HG02588 (cell line): ENCODE results near the gene FBXL17.

ENCODE experiments used
- ATAC-seq: cut with Tn5 transposase; IDR thresholded peaks from one replicate; pipeline ENCODE4 v1.9.1; 2021; ENCODE audit warnings: mild to moderate bottlenecking, moderate library complexity; ENCODE audit not compliant: unreplicated experiment

The FBXL17 gene

DNA sequence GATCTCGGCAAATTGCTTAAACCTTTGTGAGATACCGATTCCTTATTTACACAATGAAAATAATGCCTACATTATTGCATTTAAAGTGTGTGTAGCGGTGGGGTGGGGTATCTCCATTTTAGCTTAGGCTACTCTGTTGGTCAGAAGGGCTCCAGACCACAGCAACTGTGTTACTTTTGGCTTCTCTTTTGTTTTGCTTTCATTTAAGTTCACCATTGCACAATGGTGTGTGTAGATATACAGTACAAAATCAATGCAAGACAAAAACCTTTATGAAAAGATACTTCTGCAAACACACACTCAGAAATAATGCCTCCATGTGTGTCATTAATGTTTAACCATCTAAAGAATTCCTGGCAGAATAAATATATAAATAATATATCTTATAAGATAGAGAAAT lies 279.4 kb downstream of the FBXL17 start:
- no peak for ATAC-seq

DNA sequence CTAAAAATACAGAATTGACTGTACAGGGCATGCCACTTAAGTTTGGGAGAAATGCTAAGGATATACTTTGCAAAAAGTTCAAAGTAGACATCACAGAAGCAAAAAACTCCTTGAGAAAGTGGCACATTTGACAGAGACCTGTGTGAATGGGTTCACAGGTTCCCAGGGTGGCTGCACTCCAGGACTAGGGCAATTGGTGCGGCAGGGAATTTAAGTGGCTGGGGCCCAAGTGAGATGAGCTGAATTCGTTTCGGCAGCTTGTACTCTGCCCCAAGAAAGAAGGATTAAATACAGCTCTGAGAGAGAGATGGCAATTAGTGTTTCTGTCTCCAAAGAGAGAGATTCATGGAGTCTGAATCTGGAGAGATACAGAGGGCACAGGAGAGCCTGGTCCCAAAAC lies 280.1 kb downstream of the FBXL17 start:
- ATAC-seq: no peak

- ATAC-seq: no peak
Measured at GRCh38 chr5:108101130-108101529, 280.8 kb downstream of the FBXL17 start.

DNA sequence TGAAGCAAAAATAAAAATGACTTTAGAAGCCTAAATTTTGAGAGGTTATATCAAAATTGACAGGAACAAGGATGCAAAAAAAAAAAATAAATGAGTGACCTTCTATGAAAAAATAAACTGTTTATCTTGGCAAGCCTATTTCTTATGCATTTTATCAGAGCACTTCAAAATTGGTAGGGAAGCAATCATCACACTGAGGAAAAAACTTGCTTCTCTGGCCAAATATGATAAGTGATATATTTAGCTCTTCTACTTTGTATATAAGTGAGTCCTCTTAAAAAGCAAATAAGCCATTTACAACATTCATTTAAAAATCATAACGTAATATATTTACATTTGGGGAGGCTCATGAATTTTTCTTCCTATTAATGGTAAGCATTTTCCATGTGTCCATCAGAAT lies 287.1 kb downstream of the FBXL17 start:
- no peak for ATAC-seq

DNA sequence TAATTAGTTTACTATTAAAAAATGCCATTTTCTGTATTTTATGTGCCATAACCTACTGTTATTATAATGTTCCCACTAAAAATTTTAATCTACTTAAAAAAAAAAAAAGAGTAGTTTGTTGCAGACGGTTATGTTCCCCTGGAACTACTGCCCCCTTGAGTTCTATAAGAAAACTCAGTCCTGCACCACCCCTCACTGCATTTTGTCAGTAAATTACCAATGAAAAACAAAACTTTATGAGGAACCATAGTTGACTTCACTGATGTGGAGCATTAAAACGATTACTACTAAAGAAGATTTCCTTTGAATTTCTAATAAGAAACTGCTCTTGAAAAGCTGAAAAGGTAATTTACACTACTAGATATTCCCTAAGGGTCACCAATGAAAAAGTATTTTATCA lies 288.7 kb downstream of the FBXL17 start:
- ATAC-seq: no peak

- no peak for ATAC-seq
Measured at GRCh38 chr5:108090946-108091345, 291.0 kb downstream of the FBXL17 start.

DNA sequence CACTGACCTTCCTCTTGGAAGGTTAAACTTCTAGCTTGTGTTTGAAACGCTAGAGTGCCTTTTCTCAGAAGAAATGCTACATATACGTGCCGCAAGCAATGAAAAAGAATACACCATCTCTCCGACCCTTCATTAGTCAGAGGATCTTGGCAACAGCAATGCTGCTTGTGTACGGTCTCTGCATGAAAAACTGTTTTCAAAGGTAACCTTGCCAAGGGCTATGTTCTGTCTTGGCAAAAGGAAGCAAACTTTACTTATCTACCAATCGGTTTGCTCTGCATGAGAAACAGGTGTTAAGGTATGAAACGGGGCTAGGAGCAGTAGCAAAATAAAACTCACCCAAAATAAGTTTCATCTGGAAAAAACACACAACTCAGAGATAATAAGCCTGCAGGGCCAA lies 297.8 kb downstream of the FBXL17 start:
- ATAC-seq: no peak

DNA sequence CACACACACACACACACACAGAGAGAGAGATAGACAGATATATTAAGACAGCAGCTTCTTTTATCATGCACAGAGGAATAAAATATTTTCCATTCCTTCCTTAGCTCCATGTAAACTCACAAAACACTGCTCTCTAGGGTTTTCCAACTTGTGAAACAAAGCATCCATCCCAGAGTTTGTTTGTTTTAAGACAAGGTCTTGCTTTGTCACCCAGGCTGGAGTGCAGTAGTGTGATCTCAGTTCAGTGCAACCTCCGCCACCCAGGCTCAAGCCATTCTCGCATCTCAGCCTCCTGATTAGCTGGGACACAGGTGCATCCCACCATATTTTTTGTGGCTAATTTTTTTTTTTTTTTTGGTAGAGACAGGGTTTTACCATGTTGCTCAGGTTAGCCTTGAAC lies 298.7 kb downstream of the FBXL17 start:
- ATAC-seq: no peak

DNA sequence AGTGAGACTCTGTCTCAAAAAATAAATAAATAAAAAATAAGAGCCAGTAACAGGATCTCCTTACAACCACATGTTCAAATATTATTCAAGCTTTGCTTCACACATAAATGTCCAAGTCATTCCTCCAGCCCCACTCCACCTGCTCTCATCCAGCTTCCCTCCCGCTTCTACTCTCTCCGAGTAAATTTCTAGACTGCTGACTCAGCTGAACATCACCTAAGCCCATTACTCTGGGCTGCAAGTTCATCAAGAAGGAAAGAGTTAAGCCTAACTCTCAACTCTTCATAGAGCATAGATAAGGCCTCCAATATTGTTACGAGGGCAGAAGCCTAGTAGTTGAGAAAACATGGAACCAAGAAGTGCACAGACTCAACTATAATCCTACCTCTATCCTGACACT lies 300.2 kb downstream of the FBXL17 start:
- ATAC-seq: no peak

- no peak for ATAC-seq
Measured at GRCh38 chr5:108079753-108080152, 302.1 kb downstream of the FBXL17 start.

DNA sequence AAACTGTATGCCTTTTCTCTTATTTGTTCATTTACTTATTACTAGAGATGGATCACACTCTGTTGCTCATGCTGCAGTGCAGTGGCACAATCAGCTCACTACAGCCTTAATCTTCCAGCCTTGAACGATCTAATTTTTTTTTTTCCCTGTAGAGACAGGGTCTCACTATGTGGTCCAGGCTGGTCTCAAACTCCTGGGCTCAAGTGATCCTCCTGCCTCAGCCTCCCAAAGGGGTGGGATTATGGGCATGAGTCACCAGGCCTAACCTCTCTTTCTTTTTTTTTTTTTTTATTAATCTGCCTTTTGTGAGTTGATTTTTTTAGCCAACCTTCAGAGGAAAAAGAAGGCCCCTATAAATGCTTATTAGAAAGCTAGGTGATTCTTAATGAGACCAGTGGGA lies 303.0 kb downstream of the FBXL17 start:
- ATAC-seq: no peak

DNA sequence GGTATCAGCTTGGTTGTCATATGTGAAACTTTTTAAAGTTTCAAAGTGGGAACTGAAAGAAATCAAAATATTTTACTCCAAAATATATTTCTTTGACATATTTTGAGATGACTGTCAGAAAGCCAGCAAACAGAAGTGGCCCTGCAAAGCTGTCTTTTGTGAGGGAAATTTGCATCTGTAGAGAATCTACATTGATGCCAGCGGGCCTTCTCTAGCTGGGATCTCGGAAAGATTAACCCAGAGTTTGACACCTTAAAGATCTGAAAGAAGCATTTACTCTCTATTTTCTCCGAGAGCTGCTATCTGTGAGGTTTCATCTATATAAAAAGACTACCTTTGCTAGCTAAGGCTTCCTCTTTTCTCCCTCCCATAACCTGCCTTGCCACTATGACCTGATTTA lies 303.6 kb downstream of the FBXL17 start:
- no peak for ATAC-seq

DNA sequence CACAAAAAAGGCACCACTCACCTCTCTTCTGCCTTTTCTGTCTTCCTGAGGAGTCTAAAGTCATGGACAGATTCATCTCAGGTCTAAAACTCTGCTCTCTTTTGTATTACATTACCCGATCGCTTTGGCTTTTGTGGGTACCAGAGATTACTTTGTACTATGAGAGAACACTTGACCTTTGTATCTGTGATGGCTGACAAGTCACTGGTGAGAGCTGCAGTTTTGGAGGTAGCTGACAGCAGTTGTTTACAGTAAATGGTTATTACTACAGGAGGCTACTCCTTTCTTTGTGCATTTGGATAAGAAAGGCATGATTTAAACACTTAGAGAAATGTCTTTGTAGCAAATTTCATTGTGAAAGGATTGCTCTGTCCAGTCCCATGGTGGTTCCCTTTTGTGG lies 307.3 kb downstream of the FBXL17 start:
- ATAC-seq: no peak

- no peak for ATAC-seq
Measured at GRCh38 chr5:108064302-108064701, 317.6 kb downstream of the FBXL17 start.

DNA sequence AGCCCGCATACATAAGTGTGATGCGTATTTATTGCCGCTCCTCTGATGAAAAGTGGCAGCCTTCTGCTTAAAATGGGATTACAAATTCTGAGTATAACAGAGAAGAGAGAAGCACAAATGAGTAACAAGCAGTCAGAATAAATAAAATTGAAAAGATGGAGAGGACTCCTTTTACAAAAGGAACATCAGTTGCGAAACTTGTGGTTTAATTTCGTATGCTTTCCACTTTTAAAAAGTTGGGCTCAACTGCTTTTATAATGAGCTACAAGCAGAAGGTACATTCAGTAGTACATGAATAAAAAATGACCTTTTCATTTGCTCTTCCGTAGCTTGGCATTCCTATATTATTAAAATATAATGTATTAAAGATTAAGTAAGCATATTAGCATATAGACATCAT lies 320.0 kb downstream of the FBXL17 start:
- no peak for ATAC-seq

DNA sequence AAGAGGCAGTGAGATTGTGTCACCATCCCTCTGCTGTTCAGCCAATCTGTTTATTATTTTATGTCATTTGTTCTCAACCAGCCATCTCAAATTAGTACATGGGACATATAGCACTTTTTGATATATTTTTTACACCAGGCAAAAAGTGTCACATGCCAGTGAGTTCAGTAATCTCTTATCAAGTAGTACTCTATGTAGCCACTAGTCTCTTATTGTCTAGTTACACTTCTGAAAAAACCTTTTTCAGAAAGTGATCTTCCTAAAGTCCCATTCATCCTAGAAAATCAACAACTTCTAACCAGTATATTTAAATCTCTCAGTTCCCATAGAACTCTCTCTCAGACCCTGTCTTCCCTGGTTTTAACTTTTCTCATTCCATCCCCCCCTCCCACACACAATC lies 321.6 kb downstream of the FBXL17 start:
- ATAC-seq: no peak

DNA sequence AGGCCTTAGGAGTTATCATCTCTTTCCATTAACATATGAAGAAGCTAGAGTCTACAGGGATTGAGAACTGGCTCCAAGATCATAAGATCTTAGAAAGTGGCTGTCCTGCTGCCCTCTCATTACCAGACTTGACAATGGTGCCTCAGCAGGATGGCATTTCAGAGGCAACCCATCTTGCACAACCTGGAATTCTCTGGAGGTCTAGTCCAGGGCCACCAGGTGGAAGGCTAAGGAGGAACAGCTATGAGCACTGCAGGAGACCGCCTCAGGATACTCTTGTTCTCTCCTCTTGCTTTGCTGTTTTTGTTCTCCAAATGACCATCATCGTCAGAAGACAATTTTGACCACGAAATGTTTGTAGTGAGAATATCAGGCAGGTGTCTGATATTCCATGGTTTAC lies 322.6 kb downstream of the FBXL17 start:
- ATAC-seq: no peak

DNA sequence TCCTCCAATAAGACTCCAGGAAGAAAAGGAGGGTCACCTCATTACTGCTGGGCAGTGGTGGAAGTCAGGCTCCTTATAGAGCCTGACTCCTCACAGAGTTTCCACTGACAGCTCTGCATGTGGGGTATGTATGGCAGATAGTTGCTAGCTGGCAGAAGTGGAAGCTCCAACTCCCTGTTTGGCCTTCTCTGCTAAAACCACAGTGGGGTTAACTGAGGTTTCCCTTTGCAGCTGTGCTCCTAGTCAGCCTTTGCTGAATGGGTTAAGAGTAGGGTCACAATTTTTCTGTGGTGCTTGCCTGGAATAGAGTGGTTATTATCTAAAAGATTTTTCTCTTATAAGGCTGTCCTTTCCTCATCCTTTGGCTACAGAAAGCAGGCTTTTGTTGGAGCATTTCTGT lies 327.5 kb downstream of the FBXL17 start:
- ATAC-seq: no peak

DNA sequence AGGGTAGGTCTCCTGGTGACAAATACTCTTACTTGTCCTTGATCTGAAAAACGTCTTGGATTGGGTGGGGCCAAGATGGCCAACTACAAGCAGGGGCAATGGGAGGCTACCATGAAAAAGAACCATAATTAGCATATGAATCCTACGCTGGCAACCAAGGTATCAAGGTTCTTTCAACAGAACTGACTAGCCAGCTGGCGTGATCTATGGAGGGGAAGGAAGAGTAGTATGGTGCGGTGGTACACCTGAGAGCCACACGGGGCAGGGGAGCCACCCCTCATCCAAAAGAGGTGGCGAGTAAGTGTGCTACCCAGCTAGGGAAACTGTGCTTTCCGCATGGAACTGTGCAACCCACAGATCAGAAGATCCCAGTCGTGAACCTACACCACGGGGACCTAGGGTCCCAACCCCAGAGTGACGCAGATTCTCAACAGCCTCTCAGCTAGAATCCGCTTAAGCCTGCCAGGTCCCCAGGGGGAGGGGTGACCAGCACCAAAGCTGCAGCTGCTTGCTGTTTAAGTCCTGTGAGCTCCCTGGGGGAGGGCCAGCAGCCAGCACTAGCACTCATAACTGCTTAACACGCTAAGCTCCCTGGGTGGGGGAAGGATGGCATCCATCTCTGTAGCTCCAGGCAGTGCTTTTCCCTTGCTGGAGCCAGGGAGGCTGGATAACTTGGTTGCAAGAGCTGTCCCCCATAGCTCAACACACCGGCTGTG lies 334.8 kb downstream of the FBXL17 start:
- ATAC-seq: no peak

- no peak for ATAC-seq
Measured at GRCh38 chr5:108036482-108036881, 345.4 kb downstream of the FBXL17 start.

DNA sequence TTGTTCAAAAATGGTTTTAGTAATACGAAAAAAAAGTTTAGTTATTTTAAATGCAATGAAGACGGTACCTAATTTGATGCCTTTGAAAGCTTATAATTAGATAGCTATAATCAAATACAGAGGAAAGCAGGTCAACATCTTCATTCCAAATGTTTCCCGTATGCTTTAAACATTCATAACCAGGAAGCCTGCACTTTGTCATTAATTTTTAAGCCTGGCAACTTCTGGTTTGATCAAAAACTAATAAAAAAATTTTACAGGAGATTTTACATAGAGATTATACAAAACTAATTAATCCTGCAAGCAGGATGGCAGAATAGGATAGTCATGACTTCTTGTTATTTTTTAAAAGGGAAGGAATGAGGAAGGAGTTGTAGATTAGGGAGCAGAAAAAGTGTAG lies 353.0 kb downstream of the FBXL17 start:
- ATAC-seq: no peak

GRCh38 chr5:108028412-108028811 lies 353.5 kb downstream of the FBXL17 start:
- ATAC-seq: no peak

GRCh38 chr5:108025957-108026356 lies 355.9 kb downstream of the FBXL17 start:
- ATAC-seq: no peak
